Measurements from ENCODE around the gene TTC39C.
"Not testable (repeated sequence)": the region's sequence is repeated elsewhere in the genome, so short reads cannot be mapped to it uniquely, and the experiment has no call there.

Gene TTC39C

DNA sequence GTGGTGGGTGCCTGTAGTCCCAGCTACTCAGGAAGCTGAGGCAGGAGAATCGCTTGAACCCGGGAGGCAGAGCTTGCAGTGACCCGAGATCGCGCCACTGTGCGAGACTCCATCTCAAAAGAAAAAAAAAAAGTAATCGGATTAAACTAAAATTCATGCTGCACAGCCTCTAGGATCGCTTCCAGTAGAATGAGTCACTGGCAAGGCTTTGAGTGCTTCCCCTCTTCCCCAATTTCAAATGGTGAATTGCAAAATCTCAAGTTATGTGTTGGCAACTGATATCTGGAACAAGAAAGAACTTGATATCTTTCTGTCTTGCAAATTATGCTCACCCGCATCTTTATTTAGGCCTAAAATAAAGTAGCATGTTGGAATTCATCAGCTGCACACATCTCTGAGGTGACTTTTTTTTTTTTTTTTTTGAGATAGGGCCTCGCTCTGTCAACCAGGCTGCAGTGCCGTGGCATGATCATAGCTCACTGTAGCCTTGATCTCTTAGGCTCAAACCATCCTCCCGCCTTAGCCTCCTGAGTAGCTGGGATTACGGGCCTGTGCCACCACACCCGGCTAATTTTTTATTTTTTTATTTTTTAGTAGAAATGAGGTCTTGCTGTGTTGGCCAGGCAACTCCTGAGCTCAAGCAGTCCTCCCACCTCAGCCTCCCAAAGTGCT, 12.7 kb downstream of the TTC39C start:
- Histone ChIP-seq H3K4me3 (ENCODE audit: low read depth in 1 of 5, low read length in 5 of 5) (peak overlapping the region in 3 of 5 donors; percentile 7 to 13 (median 11)), H3K9me3 (ENCODE audit: control insufficient read depth in 5 of 5, low read length in 5 of 5) (no peaks in the 10 kb centered on the region), H3K27ac (ENCODE audit: low read depth, low read length) (peak overlapping the region; percentile 63), H3K9ac (ENCODE audit: low read length in 5 of 5) (peak overlapping the region in 1 of 5 donors; percentile 19), H3K27me3 (ENCODE audit: control insufficient read depth in 5 of 5, insufficient read depth in 4 of 5, low read length in 5 of 5) (no peaks in the 10 kb centered on the region), H3K36me3 (ENCODE audit: control insufficient read depth in 5 of 5, insufficient read depth in 5 of 5, low read length in 5 of 5) (peaks cover 0 to 3% (median 0%) of the 10 kb centered on the region in 5 donors), H3K4me1 (ENCODE audit: control insufficient read depth in 5 of 5, insufficient read depth in 5 of 5, low read length in 5 of 5) (peaks cover 2 to 48% (median 20%) of the 10 kb centered on the region in 5 donors)

DNA sequence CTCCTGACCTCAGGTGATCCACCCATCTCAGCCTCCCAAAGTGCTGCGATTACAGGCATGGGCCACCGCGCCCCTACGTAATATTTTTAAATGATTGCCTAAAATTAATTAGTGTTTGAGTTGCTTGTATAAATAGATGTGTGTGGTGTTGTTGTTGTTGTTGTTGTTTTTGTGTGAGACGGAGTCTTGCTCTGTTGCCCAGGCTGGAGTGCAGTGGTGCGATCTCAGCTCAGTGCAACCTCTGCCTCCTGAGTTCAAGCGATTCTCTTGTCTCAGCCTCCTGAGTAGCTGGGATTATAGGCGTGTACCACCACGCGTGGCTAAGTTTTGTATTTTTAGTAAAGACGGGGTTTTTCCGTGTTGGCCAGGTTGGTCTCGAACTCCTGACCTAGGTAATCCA, 14.4 kb downstream of the TTC39C start:
- not testable (repeated sequence) for H3K36me3 ChIP-seq (ENCODE audit: control insufficient read depth in 5 of 5, insufficient read depth in 5 of 5, low read length in 5 of 5); H3K27me3 ChIP-seq (ENCODE audit: control insufficient read depth in 5 of 5, insufficient read depth in 4 of 5, low read length in 5 of 5); H3K9ac ChIP-seq (ENCODE audit: low read length in 5 of 5); H3K9me3 ChIP-seq (ENCODE audit: control insufficient read depth in 5 of 5, low read length in 5 of 5); H3K4me3 ChIP-seq (ENCODE audit: low read depth in 1 of 5, low read length in 5 of 5)
- Histone ChIP-seq H3K4me1 (ENCODE audit: control insufficient read depth in 5 of 5, insufficient read depth in 5 of 5, low read length in 5 of 5) (peaks cover 2 to 40% (median 19%) of the 10 kb centered on the region in 5 donors), H3K27ac (ENCODE audit: low read depth, low read length) (peak overlapping the region; percentile 41)

DNA sequence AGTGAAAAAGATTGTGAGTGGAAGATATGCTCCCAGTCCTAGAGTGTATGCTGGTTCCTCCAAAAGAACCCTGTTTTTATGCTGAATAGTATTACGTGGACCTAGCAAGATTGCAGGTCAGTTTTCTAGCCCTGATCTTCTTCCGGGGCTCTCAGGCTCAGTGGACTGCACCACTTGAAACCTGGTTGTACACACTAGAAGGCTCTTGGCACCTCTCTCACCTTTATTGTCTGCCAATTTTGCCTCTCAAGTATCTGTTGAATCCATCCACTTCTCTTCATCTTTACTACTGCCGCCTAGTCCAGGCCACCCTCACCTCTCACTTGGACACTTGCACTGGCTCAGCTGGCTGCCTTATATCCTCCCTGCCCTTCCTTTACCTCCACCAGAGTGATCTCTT, 16.8 kb downstream of the TTC39C start:
- Histone ChIP-seq H3K9me3 (ENCODE audit: control insufficient read depth in 5 of 5, low read length in 5 of 5) (no peaks in the 10 kb centered on the region), H3K9ac (ENCODE audit: low read length in 5 of 5) (no peak overlapping the region), H3K27ac (ENCODE audit: low read depth, low read length) (no peak overlapping the region), H3K36me3 (ENCODE audit: control insufficient read depth in 5 of 5, insufficient read depth in 5 of 5, low read length in 5 of 5) (no peaks in the 10 kb centered on the region), H3K4me3 (ENCODE audit: low read depth in 1 of 5, low read length in 5 of 5) (no peak overlapping the region), H3K4me1 (ENCODE audit: control insufficient read depth in 5 of 5, insufficient read depth in 5 of 5, low read length in 5 of 5) (peaks cover under 1 to 35% (median 25%) of the 10 kb centered on the region in 5 donors), H3K27me3 (ENCODE audit: control insufficient read depth in 5 of 5, insufficient read depth in 4 of 5, low read length in 5 of 5) (no peaks in the 10 kb centered on the region)

DNA sequence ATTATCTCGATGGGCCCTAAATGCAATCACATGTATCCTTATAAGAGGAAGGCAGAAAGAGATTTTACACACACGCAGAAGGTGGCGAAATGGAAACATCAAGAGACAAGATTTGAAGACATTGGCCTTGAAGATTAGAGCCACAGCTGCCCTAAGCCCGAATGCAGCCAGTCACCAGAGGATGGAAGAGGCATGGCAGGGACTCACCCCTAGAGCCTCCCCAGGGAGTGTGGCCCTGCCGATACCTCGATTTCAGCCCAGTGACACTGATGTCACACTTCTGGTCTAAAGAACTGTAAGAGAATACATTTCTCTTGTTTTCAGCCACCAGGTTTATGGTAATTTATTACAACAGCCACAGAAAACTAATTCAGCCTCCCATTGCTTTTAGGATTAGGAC, 17.4 kb downstream of the TTC39C start:
- Histone ChIP-seq H3K4me3 (ENCODE audit: low read depth in 1 of 5, low read length in 5 of 5) (no peak overlapping the region), H3K36me3 (ENCODE audit: control insufficient read depth in 5 of 5, insufficient read depth in 5 of 5, low read length in 5 of 5) (no peaks in the 10 kb centered on the region), H3K4me1 (ENCODE audit: control insufficient read depth in 5 of 5, insufficient read depth in 5 of 5, low read length in 5 of 5) (peaks cover 0 to 29% (median 19%) of the 10 kb centered on the region in 5 donors), H3K27ac (ENCODE audit: low read depth, low read length) (no peak overlapping the region), H3K9ac (ENCODE audit: low read length in 5 of 5) (no peak overlapping the region), H3K9me3 (ENCODE audit: control insufficient read depth in 5 of 5, low read length in 5 of 5) (no peaks in the 10 kb centered on the region), H3K27me3 (ENCODE audit: control insufficient read depth in 5 of 5, insufficient read depth in 4 of 5, low read length in 5 of 5) (no peaks in the 10 kb centered on the region)

DNA sequence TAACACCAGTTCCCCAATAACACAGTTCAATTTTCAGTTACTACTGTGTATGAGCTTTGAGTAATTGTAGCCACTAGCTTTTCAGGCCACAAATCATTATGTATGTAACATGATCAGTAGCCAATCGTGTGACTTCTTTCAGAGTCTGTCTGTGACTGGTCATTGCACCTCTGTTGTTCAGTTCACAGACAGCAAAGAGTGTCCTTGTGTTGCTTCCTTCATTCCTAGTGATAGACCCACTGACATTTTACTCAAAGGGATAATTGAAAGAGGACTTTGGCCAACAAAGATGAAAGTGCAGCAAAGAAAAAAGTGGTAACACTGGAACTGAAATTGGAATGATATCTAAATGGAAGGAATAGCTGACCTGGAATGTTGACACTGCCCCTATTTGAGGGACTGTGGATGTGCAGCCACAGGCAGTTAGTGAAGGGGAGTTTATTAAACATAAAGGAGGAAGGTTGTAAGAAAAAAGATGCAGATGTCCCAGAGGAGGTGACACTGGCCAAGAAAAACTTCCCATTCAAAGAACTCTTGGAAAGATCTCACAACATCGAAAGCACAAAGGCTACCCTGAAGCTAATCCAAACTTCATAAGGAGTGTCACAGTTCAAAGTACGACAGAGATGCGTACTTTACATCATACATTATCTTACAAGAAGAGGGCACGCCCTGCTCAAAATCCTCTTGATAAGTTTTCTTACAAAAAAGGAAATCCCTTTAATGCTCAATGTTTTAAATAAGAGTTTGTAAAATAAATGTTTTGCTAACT, 19.3 kb downstream of the TTC39C start:
- no peaks in the 10 kb centered on the region for H3K9me3 ChIP-seq (ENCODE audit: control insufficient read depth in 5 of 5, low read length in 5 of 5)
- peaks cover 0 to 22% (median 8%) of the 10 kb centered on the region in 5 donors for H3K4me1 ChIP-seq (ENCODE audit: control insufficient read depth in 5 of 5, insufficient read depth in 5 of 5, low read length in 5 of 5)
- H3K27ac ChIP-seq (ENCODE audit: low read depth, low read length), result no peak overlapping the region
- H3K36me3 ChIP-seq (ENCODE audit: control insufficient read depth in 5 of 5, insufficient read depth in 5 of 5, low read length in 5 of 5), result no peaks in the 10 kb centered on the region
- H3K4me3 ChIP-seq (ENCODE audit: low read depth in 1 of 5, low read length in 5 of 5), result no peak overlapping the region
- no peak overlapping the region for H3K9ac ChIP-seq (ENCODE audit: low read length in 5 of 5)
- no peaks in the 10 kb centered on the region for H3K27me3 ChIP-seq (ENCODE audit: control insufficient read depth in 5 of 5, insufficient read depth in 4 of 5, low read length in 5 of 5)

DNA sequence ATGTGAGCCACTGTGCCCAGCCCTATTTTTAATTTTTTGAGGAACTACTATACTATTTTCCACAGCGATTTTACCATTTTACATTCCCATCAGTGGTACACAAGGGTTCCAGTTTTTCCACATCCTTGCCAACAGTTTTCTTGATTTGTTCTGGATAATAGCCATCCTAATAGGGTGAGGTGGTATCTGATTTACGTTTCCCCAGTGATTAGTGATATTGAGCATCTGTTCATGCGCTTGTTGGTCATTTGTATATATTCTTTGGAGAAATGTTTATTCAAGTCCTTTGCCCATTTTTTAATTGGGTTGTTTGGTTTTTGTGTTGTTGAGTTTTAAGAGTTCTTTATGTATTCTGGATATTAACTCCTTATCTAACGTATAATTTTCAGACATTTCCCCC, 20.8 kb downstream of the TTC39C start:
- Histone ChIP-seq H3K4me1 (ENCODE audit: control insufficient read depth in 5 of 5, insufficient read depth in 5 of 5, low read length in 5 of 5) (peaks cover 0 to 23% (median 14%) of the 10 kb centered on the region in 5 donors), H3K27me3 (ENCODE audit: control insufficient read depth in 5 of 5, insufficient read depth in 4 of 5, low read length in 5 of 5) (no peaks in the 10 kb centered on the region), H3K9ac (ENCODE audit: low read length in 5 of 5) (no peak overlapping the region), H3K4me3 (ENCODE audit: low read depth in 1 of 5, low read length in 5 of 5) (no peak overlapping the region), H3K9me3 (ENCODE audit: control insufficient read depth in 5 of 5, low read length in 5 of 5) (no peaks in the 10 kb centered on the region), H3K27ac (ENCODE audit: low read depth, low read length) (no peak overlapping the region), H3K36me3 (ENCODE audit: control insufficient read depth in 5 of 5, insufficient read depth in 5 of 5, low read length in 5 of 5) (no peaks in the 10 kb centered on the region)

DNA sequence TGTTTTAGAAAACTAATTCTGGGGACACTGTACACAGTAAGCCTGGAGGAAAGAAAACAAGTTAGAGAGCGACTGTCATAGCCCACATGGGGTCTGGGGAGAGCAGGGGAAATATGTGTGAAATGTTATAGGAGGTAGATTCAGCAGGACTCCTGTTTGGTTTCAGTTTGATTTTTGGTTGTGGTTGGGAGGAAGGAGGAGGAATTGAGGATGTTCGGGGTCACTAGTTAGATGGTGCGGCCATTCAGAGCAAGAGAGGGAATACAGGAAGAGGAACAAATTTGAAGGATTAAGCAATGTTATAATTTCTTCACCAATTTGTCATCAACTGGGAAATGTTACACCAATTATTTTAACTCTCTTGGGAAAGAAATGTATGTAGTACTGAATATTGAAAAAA, 25.1 kb downstream of the TTC39C start:
- H3K36me3 ChIP-seq (ENCODE audit: control insufficient read depth in 5 of 5, insufficient read depth in 5 of 5, low read length in 5 of 5), result no peaks in the 10 kb centered on the region
- H3K9me3 ChIP-seq (ENCODE audit: control insufficient read depth in 5 of 5, low read length in 5 of 5), result no peaks in the 10 kb centered on the region
- no peak overlapping the region for H3K27ac ChIP-seq (ENCODE audit: low read depth, low read length)
- no peak overlapping the region for H3K9ac ChIP-seq (ENCODE audit: low read length in 5 of 5)
- no peaks in the 10 kb centered on the region for H3K27me3 ChIP-seq (ENCODE audit: control insufficient read depth in 5 of 5, insufficient read depth in 4 of 5, low read length in 5 of 5)
- peaks cover 0 to 29% (median 12%) of the 10 kb centered on the region in 5 donors for H3K4me1 ChIP-seq (ENCODE audit: control insufficient read depth in 5 of 5, insufficient read depth in 5 of 5, low read length in 5 of 5)
- H3K4me3 ChIP-seq (ENCODE audit: low read depth in 1 of 5, low read length in 5 of 5), result no peak overlapping the region

DNA sequence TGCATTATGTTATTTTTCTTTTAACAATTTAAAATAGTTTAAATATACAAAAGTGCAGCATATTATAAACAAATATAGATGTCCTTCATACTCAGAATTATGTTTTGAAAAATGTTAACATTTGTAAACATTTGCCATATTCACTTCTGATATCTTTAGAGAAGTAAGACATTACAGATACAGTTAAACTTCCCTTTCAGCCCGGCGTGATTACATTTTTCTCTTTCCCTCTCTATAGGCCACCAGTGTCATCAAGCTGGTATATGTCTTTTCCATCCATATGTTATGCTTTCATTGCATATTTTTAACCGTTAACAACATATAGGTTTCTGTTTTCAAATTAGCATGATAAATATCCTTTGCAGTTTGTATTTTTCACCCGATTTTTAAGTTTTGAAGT, 27.1 kb downstream of the TTC39C start:
- peaks cover 0 to 24% (median 12%) of the 10 kb centered on the region in 5 donors for H3K4me1 ChIP-seq (ENCODE audit: control insufficient read depth in 5 of 5, insufficient read depth in 5 of 5, low read length in 5 of 5)
- no peak overlapping the region for H3K4me3 ChIP-seq (ENCODE audit: low read depth in 1 of 5, low read length in 5 of 5)
- no peaks in the 10 kb centered on the region for H3K27me3 ChIP-seq (ENCODE audit: control insufficient read depth in 5 of 5, insufficient read depth in 4 of 5, low read length in 5 of 5)
- no peaks in the 10 kb centered on the region for H3K9me3 ChIP-seq (ENCODE audit: control insufficient read depth in 5 of 5, low read length in 5 of 5)
- no peak overlapping the region for H3K9ac ChIP-seq (ENCODE audit: low read length in 5 of 5)
- H3K27ac ChIP-seq (ENCODE audit: low read depth, low read length), result no peak overlapping the region
- no peaks in the 10 kb centered on the region for H3K36me3 ChIP-seq (ENCODE audit: control insufficient read depth in 5 of 5, insufficient read depth in 5 of 5, low read length in 5 of 5)

DNA sequence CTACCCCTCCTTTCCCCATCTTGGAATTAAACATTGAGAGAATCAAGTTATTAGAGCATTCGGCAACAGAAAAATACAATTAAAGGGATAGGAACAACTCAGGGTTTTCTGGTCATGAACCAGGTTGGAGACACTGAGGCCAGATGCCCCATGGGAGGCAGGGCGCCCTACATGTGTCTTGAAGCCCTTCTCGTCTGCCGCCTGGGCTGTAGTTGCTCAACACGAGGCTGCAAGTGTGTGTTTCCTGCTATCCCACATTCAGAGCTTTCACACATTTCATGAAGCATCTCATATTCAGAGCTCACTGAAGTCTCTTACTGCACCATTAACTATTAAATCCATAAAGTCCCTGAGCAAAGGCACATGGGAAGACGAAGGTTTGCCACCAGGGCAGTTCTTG, 28.8 kb downstream of the TTC39C start:
- Histone ChIP-seq H3K4me3 (ENCODE audit: low read depth in 1 of 5, low read length in 5 of 5) (no peak overlapping the region), H3K27ac (ENCODE audit: low read depth, low read length) (no peak overlapping the region), H3K27me3 (ENCODE audit: control insufficient read depth in 5 of 5, insufficient read depth in 4 of 5, low read length in 5 of 5) (no peaks in the 10 kb centered on the region), H3K4me1 (ENCODE audit: control insufficient read depth in 5 of 5, insufficient read depth in 5 of 5, low read length in 5 of 5) (peaks cover 0 to 17% (median 12%) of the 10 kb centered on the region in 5 donors), H3K36me3 (ENCODE audit: control insufficient read depth in 5 of 5, insufficient read depth in 5 of 5, low read length in 5 of 5) (no peaks in the 10 kb centered on the region), H3K9ac (ENCODE audit: low read length in 5 of 5) (no peak overlapping the region), H3K9me3 (ENCODE audit: control insufficient read depth in 5 of 5, low read length in 5 of 5) (no peaks in the 10 kb centered on the region)

DNA sequence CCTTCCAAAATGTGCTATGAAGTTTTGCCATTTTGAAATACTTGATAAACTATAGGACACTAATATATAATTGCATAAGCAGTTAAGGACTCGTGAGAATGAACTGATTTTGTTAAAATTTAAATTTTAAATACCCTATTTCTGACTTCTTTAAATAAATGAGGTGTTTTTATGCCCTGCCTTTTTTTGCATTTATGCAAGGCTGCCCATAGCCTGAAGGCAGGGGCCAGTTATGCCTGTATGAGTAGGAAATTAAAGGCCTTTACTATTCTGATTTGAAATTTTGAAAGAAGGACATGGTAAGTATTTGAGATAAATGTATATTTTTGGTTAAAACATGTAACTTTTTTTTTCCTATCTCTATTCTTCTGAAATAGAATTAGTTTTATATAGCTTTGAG, 33.7 kb downstream of the TTC39C start:
- Histone ChIP-seq H3K9me3 (ENCODE audit: control insufficient read depth in 5 of 5, low read length in 5 of 5) (no peaks in the 10 kb centered on the region), H3K27me3 (ENCODE audit: control insufficient read depth in 5 of 5, insufficient read depth in 4 of 5, low read length in 5 of 5) (no peaks in the 10 kb centered on the region), H3K4me3 (ENCODE audit: low read depth in 1 of 5, low read length in 5 of 5) (no peak overlapping the region), H3K36me3 (ENCODE audit: control insufficient read depth in 5 of 5, insufficient read depth in 5 of 5, low read length in 5 of 5) (no peaks in the 10 kb centered on the region), H3K9ac (ENCODE audit: low read length in 5 of 5) (no peak overlapping the region), H3K4me1 (ENCODE audit: control insufficient read depth in 5 of 5, insufficient read depth in 5 of 5, low read length in 5 of 5) (peaks cover 0 to 11% (median 6%) of the 10 kb centered on the region in 5 donors), H3K27ac (ENCODE audit: low read depth, low read length) (no peak overlapping the region)
